Embryonic facial prominence (tissue), 1 donor: Measurements from ENCODE around the gene PRSS33.

Experiments used
- DNase-seq: peaks from one replicate; pipeline ENCODE4 v3.0.0-alpha.2; 2016; ENCODE audit errors: extremely low spot score

The PRSS33 gene

GRCh38 chr16:2820836-2821486 lies 33.6 kb upstream of the PRSS33 start:
- no peak for DNase-seq

- no peak for DNase-seq
Observed at GRCh38 chr16:2819939-2820835, 32.8 kb upstream of the PRSS33 start.

GRCh38 chr16:2819179-2819938 lies 32.0 kb upstream of the PRSS33 start:
- DNase-seq, result no peak

- no peak for DNase-seq
Observed at GRCh38 chr16:2818272-2818876, 31.0 kb upstream of the PRSS33 start.

GRCh38 chr16:2817340-2818271 lies 30.2 kb upstream of the PRSS33 start:
- no peak for DNase-seq

- DNase-seq, result no peak
Observed at GRCh38 chr16:2816751-2817339, 29.5 kb upstream of the PRSS33 start, which contains the start of gene PRSS21. TSS of gene PRSS21 (plus strand) at chr16:2817237. CDS start at chr16:2817269, 32 bp downstream.

GRCh38 chr16:2815299-2815771 lies 28.0 kb upstream of the PRSS33 start:
- DNase-seq, result no peak

GRCh38 chr16:2814551-2815298 lies 27.4 kb upstream of the PRSS33 start:
- no peak for DNase-seq

GRCh38 chr16:2813771-2814221 lies 26.4 kb upstream of the PRSS33 start:
- DNase-seq, result no peak

GRCh38 chr16:2811703-2812471 lies 24.5 kb upstream of the PRSS33 start:
- no peak for DNase-seq

GRCh38 chr16:2810651-2811050 lies 23.3 kb upstream of the PRSS33 start:
- no peak for DNase-seq

GRCh38 chr16:2809149-2809760 lies 21.9 kb upstream of the PRSS33 start:
- no peak for DNase-seq

GRCh38 chr16:2808181-2808580 lies 20.8 kb upstream of the PRSS33 start:
- DNase-seq, result no peak

GRCh38 chr16:2806286-2806685 lies 18.9 kb upstream of the PRSS33 start:
- DNase-seq, result no peak

- no peak for DNase-seq
Observed at GRCh38 chr16:2804728-2805127, 17.4 kb upstream of the PRSS33 start.

- DNase-seq, result no peak
Observed at GRCh38 chr16:2803545-2804195, 16.3 kb upstream of the PRSS33 start.

- no peak for DNase-seq
Observed at GRCh38 chr16:2799859-2800226, 12.5 kb upstream of the PRSS33 start.
